CD4-positive, alpha-beta T cell treated with Interleukin-1 beta for 1 hour (primary cell): ENCODE measurements around the gene ATR.
A peak's percentile ranks its signal among the peaks of the same experiment; 100 is the strongest.

Source experiments
- DNase-seq, 2 donors: peaks; one replicate each; pipeline ENCODE4 v3.0.0-alpha.2; 2020 to 2022

ATR gene

DNA sequence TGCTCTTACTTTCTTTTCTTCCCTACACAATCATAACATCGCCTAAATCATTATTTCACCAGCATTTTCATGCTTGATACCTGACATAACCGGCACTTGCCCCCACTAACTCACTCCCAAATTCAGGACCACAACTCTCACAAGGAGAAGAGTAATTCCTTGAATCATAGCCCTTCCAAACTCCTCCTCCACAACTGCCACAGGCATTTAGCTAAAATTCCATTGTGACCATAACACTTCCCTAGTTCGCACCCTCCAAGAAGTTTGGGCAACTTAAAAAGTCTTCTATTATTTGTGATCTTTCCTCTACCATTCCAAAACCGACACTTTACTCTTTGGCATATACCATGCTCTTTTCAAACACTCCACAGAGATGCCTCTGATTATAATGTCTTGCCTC lies 71.3 kb downstream of the ATR start:
- DNase-seq = no peak

DNA sequence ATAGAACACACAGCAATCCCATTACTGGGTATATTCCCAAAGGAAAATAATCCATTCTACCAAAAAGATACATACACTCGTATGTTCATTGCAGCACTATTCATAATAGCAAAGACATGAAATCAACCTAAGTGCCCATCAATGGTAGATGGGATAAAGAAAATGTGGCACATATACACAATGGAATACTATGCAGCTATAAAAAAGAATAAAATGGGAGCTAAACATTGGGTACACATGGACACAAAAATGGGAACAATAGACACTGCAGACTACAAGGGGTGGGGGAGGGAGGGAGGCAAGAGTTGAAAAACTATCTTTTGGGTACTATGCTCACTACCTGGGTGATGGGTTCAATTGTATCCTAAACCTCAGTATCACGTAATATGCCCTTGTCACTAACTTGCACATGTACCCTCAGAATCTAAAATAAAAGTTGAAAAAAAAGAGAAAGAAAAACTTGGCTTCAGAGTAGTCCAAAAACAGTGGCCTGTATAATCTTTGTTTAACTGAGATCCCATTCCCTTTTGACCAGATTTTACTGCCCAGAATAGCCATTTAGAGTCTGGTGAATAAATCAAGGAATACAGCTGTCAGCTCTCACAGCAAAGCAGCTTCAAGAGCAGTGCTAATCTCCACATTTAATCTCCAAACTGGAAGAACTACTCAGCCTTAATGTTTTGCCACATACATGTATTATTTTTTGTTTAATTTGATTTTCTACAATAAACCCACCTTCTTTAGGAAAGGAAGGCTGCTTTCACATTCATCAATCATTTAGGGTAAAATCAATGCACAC lies 76.1 kb downstream of the ATR start:
- no peak for DNase-seq

DNA sequence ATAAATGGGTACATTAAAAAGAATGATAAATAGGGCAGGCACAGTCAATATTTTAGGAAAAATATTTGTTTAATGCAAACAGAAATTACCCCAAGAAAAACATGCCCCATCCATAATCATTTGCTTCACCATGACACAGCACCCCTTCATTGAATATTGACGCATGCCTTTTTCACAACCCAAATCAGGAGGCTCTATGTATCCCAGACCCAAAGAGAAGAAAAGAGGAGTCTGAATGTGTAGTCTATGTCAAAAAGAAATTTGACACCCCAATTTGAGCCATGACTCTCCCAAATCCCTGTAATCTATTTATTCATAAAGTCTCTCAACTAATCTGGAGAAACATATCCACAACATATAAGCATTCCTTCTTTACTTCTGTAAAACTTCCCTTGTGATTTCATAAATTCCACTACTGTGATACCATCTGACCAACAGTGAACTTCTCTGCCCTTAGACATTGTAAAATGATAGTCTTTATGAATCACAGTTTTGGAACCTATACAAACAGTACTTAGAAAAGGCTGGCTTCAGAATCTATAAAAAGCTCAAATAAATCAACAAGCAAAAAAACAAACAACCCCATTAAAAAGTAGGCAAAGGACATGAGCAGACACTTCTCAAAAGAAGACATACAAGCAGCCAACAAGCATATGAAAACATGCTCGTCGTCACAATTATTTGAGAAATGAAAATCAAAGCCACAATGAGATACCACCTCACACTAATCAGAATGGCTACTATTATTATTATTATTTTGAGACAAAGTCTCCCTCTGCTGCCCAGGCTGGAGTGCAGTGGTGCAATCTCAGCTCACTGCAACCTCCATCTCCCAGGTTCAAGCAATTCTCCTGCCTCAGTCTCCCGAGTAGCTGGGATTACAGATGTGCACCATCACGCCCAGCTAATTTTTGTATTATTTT lies 77.3 kb downstream of the ATR start:
- no peak for DNase-seq

DNA sequence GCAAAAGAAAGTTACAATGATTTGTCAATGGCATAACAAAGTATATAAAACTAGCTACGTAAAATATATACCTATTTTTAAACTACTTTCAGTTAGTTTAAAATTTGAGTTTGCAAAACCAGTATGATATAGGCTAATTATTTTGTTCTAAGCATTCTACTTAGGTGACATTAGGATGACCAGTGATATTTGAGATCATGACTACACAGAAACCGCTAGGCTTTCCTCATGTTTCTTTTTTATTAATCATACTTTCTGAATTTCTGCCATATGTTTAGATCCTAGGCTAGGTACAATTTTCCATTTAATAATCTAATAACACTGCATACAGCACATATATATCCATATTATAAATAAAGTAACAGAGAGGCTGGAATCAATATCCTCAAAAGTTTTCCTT lies 78.3 kb downstream of the ATR start:
- no peak for DNase-seq

DNA sequence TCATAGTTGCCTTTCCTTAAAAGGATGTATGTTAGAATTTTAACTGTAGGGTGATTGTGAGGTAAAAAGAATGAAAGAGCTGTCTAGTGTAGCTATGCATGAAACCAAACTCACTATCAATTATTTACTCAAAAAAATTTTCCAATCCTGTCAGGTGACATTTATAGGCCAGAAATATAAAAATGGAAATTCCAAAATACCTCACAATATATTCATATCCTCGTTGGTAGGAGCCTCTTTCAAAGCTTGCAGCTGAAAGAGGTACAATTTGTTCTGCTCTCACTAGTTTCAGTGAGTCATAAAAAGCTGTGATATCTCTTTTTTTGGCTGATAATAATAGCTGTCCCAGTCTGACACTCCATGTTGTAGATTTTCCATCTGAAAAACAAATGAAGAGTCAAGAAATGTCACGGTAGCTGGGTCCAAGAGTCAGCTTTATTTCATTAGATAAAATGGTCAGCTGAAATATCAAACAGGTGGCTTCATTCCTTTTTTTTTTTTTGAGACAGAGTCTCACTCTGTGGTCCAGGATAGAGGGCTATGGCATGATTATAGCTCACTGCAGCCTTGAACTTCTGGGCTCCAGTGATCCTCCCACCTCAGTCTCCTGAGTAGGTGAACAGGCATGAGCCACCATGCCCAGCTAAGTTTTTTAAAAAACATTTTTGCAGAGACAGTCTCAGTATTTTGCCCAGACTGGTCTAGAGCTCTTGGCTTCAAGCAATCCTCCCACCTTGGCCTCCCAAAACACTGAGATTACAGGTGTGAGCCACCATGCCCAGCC lies 79.9 kb downstream of the ATR start:
- no peak for DNase-seq

DNA sequence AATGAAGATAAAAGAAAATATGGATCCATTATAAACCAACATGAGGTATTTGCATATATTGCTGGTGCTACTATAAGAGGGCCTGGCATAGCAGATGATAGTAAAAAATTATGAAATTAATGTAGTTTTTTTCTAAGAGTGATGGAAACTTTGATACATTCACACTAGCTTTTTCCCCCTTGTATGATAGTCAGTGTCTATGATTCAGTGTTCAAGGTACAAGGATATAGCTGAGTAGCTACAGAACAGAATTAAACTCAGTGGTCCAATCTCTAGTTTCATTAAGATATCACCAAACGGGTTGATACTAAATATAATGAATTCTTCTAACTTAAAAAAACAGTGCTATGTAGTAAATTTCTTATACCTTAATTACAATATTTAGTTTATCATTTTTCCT lies 80.8 kb downstream of the ATR start:
- DNase-seq = no peak

DNA sequence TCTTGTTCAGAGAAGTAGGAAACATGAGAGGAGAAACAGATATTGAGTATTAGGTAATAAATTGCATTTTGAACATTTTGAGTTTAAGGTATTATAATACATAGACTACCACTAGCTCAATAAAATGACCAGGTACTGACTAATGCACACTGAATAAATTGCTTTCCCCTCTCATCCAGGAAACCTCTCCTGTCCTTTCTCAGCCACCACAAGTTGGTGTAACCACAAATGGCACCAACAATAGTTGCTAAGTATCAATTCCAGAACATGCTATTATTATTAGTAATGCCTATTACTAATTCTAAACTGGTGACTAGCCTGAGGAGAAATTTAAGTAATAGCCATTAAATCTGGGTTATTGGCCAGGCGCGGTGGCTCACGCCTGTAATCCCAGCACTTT lies 83.4 kb downstream of the ATR start:
- DNase-seq = no peak

DNA sequence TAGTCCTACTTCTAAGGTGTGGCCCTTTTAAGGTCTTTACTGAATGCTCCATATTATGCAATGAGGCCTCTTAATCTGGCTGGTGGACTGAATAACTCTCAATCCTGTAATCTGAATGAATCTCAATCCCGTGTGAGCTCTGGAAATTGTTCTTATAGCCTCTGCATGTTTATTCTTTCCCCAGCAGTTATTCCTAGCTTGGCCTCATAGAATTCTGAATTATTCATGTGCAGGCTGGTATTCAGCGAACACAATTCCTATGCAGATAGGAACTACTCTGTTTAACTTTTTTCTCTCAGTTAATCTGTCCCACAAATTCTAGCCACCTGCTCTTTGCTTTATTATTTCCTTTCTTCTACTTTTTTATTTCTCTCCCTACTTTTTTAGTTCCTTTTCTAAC lies 86.3 kb downstream of the ATR start:
- DNase-seq = no peak

DNA sequence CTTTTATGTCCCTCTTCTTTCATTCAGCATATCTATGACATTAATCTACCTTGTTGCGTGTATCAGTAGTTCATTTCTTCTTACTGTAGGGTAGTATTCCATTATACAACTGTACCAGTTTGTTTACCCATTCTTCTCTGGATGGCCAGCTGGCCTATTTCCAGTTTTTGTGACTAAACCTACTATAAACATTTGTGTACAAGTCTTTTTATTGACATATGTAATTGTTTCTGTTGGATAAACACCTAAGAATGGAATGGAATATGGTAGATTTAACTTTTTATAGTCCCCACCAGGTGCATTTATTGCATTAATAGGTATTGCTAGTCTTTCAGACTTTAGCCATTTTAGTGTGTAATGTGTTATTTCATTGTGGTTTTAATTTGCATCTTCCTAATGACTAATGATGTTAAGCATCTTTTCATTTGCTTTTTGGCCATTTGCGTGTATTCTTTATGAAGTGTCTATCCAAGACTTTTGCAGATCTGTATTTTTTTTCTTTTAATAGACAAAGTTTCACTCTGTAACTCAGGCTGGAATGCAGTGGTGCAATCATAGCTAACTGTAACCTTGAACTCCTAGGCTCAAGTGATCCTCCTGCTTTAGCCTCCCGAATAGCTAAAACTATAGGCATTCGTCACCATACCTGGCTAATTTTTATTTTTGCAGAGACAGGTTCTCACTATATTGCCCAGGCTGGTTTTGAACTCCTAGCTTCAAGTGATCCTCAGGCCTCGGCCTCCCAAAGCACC lies 88.8 kb downstream of the ATR start:
- DNase-seq = no peak

DNA sequence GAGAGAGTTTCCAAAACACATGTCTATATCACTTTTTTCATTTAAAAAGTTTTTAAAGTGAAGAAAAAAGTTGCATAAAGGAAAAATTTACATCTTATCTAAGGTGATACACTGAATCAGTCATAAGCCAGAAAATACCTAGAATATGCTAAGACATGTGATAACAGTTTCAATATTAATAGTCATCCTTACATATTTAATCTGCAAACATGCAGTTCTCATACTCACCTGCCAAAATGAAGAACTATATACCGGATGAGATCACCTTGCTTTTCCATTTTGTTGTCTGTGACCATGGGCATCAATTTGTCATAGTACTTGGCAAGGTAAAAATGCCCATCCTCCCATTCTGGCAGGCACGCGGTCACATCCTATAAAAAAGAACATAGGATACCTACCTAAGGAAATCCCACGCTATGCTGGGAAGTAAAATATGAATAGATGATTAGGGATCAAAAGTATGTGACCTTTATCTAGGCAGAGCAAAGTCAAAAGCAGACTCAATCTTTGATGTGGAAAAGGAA lies 93.6 kb downstream of the ATR start:
- no peak for DNase-seq

DNA sequence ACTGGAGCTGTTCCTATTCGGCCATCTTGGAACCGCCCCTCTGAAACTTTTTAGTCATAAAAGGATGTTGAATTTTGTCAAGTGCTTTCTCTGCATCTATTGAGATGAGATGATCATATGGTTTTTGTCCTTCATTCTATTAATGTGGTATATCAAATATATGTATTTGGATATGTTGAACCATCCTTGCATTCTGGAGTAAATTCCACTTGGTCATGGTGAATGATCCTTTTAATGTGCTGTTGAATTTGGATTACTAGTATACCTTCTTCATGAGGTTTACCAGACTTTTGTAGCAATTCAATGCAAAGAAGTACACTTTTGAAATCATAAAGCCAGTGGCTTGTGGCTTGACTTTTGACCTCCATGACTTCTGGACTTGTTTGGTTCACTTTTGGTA lies 97.3 kb downstream of the ATR start:
- DNase-seq = no peak

DNA sequence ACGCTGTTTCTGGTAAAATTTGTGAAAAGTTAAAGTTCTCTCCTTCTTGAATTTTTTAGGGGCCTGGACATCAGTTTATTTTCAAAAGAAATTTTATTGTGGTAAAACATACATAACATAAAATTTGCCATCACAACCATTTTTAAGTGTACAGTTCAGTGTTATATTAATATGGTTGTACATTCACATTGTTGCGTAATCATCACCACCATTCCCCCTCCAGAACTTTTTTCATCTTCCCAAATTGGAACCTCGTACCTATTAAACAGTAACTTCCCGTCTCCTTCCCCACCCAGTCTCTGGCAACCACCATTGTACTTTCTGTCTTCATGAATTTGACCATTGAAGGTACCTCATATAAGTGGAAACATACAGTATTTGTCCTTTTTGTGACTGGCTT lies 107.7 kb downstream of the ATR start:
- no peak for DNase-seq

DNA sequence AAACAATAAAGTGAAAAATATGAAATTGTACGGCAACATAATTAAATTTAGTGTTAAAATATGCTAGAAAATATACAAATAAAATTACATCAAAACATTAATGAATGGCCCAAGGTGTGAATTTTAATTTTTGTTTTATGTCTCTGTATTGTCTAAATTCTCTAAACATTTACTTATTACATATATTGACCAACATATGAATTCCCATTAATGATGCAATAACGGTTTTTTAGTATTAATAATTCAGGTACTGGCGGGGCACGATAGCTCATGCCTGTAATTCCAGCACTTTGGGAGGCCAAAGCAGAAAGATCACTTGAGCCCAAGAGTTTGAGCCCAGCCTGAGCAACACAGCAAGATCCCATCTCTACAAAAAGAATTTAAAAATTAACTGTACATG lies 110.1 kb downstream of the ATR start:
- no peak for DNase-seq

DNA sequence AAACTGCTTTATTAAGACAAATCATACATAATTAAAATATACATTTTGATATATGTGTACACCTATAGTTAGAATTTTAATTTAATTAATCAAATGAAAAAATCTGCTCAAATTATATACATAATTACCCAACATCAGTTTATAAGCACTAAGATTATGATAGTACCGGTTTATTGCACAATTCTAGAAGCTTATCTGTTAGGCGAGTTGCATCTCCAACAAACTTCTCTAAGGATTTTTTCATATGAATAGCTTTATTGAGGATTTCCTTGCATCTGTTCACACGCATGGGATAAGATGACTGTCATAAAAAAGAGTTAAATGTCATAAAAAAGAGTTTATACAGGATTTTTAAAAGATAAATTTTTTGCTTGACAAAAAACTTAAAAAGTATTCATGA lies 110.8 kb downstream of the ATR start:
- DNase-seq = no peak

DNA sequence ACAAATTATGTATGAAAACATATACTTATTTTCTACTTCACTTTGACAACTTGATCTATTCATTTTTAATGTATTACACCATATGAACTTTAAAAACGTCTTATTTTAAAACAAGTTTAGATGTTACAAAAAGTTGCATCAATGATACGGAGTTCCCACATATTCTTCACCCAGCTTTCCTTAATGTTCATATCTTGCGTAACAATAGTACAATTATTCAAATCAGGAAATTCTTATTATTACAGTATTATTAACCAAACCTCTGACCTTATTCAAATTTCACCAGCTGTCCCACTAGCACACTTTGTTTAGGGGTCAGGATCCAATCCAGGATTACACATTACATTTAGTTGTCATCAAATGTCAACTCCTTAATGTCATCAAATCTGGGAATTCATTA lies 117.8 kb downstream of the ATR start:
- no peak for DNase-seq

DNA sequence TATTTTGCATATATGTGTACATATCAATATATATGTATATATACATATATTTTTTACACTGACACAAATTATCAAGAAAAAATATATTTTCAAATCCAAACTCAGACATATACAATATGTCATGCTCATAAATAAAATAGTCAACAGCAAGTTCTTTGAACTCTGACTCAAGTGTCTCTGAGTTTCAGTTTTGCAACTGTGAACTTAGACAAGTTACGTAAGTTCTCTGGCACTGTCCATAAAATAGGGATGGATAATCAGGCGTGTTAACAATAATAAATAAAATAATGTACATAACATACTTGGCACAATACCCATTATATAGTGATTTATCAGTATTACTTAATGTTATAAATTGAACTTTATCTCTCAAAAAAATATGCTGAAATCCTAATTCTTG lies 118.6 kb downstream of the ATR start:
- no peak for DNase-seq

DNA sequence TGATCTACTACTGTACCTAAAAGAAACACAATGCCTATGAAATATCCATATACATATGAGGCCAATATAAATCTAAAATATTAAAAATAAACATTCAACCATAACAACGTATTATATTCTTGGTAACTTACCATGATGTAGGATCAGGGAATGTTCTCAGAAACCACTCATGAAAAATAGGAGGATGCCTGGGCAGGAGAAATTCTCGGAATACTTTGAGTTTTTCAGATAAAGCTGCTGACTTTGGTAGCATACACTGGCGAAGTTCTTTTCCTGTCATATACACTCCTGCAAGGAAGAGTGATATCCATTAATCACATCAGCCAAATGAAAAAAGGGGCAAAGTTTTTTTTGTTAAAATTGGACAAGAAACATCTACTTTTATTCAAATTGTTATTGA lies 119.4 kb downstream of the ATR start:
- DNase-seq = no peak

DNA sequence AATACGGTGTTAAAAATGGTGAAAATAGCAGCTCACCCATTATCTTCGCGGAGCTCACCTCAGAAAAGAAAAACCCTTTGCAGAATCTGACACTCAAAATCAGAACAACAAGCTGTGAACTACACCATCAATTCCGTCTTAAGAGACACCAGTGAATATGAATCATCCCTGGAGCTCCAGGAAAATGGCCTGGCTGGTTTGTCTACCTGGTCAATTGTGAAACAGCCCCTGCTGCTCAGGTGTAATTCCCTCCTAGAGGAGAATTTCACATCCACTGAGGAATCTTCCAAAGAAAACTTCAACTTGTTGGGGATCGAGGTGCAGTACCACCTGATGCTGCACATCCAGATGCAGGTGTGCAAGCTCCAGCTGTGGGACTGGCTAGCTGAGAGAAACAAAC lies 127.7 kb downstream of the ATR start:
- DNase-seq = no peak

DNA sequence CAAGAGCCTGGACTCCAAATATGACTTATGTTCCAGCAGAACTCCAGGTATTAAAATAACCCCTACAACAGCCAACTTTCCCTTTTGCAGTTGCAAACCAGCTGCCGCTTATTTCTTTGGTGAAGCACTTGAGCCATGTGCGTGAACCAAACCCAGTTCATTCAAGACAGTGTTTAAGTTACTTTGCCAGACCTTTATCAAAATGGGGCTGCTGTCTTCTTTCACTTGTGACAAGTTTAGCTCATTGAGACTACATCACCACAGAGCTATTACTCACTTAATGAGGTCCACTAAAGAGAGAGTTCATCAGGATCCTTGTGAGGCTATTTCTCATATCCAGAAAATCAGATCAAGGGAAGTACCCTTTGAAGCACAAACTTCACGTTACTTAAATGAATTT lies 128.3 kb downstream of the ATR start:
- DNase-seq = no peak

DNA sequence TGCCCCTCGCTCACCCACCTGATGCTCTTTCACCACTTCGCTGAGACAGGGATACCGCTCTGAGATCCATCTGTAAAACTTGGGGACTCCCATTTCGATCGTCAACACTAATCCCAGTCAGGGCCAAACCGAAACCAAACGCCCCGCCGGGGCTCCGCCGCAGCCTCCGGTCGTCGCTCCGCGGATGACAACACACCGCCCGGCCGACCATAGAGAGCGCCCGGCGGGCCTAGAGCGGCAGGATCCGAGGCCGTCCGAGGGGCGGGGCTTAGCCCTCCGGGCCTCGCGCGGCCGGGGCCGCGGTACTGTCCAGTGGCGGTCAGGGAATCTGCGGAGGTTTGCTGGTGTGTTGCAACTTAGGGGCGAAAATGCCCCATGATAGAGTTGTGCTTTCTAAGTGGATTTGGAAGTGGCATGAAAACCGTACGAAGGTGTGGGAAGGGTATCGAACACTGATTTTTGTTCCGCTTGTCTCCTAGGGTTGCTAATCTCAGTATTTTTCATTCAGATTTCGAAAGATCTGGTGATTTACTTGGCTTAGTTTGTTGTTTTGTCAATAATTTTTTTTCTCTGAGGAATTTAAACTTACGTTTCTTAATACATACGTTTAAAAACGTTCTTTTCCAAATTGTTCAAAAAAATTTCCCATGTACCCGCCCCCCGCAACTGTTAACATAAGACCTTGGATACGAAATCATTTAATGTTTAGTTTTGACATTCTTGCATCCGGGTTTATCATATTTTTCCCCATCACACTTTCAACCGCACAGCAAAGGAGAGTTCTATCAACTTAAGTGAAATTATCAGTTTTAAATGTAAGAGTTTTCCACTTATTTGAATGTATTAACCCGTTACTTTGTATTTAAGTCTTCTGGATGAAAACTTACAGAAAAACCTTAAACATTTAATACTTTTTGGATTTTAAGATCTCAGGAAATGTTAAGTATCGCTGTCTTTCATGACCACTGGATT lies 130.4 kb downstream of the ATR start, which contains the start of gene XRN1:
Gene XRN1, minus strand, starts transcription at position 186 of the 972 bp plus-strand sequence. Its CDS starts 93 bp downstream, at position 93.
- peak; percentile 94 to 97 for DNase-seq

DNA sequence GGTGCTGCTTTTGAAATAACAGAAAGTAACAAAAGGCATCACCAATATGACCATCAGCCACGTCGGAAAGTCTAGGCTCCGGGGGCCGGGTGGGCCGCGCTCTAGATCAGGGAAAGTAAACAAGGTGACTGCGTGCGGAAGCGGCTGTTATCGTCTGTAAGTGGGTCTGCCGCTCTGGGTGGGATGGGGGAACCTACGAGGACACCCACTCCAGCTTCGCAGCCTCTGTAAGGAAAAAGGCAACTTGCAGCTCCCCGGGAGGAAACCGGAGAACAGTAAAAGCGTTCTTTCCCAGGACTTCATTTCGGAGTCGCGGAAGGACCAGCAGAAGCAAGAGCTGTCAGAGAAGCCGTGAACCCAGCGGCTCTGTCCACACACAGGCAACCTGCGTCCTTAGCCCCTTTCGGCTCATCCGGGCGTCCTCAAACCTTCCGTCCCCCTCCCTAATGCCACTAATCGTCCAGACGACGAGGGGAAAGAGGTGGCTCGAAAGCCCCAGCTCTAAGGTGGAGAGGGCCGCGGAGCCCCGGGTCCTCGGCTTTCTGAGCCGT lies 131.2 kb downstream of the ATR start:
- peak; percentile 45 to 55 for DNase-seq
